Fibroblast of lung (primary cell): Measurements from ENCODE around the gene FAAP100.

Source experiments
- EZH2 ChIP-seq: IDR thresholded peaks from 2 replicates; pipeline ENCODE4 v1.5.1; 2012; ENCODE audit warnings: low read length, control low read depth, mild to moderate bottlenecking; ENCODE audit errors: missing control alignments
- TF ChIP-seq, protein P1 (sequence below), 2 donors: IDR thresholded peaks in 1 of 2; conservative IDR thresholded peaks in 1 of 2; 1 replicate in 1 of 2; 2 replicates in 1 of 2; pipeline ENCODE4 v1.5.1; 2011 to 2012; ENCODE audit warnings: low read length in 2 of 2, control low read depth in 1 of 2, inconsistent platforms in 1 of 2, low read depth in 1 of 2, mild to moderate bottlenecking in 1 of 2

DNA sequence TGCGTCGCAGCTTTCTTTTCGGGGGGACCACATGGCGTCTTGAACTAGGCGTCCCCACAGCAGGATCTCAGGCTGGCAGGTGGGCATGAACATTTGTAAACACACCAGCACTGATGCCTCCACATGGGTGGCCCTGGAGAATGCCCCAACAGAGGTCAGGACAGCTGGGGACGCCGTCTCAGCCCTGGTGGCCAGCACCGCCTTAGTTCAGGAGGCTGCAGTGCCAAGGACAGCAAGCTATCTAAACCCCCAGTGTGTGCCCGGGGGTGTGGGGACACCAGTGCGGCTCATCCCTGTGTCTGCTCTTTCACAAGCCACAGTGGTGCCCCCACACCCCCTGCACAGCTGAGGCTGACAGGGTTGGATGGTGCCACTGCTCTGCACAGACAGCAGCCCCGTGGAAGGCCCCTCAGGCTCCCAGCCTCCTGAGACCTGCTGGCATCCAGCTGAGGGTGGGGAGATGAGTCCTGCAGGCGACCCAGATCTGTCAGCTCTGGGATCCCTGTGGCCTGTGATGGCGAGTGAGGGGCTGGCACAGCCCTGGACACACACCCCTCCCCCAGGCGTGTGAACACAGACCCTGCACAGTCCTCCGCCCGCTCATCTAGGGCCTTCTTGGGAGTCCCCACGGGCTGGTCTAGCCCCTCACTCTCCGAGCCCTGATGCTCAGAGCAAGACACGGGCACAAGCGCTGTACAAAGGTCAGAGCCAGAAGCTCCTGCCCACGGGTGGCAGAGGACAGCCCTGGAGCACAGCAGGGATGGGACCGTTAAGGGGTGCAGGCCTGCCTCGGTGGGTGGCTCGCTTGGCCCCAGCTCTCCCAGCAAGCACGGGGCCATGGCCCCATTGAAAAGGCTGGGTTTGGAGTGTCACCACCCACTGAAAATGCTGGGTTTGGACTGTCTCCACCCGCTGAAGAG is 13.2 kb downstream of the FAAP100 start:
- TF ChIP-seq, protein P1, sequence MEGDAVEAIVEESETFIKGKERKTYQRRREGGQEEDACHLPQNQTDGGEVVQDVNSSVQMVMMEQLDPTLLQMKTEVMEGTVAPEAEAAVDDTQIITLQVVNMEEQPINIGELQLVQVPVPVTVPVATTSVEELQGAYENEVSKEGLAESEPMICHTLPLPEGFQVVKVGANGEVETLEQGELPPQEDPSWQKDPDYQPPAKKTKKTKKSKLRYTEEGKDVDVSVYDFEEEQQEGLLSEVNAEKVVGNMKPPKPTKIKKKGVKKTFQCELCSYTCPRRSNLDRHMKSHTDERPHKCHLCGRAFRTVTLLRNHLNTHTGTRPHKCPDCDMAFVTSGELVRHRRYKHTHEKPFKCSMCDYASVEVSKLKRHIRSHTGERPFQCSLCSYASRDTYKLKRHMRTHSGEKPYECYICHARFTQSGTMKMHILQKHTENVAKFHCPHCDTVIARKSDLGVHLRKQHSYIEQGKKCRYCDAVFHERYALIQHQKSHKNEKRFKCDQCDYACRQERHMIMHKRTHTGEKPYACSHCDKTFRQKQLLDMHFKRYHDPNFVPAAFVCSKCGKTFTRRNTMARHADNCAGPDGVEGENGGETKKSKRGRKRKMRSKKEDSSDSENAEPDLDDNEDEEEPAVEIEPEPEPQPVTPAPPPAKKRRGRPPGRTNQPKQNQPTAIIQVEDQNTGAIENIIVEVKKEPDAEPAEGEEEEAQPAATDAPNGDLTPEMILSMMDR (conservative IDR thresholded peaks at IDR 0.05 in 1 of 2, IDR thresholded peaks at IDR 0.05 in 1 of 2; ENCODE audit: low read depth in 1 of 2, low read length in 2 of 2): no peak
- no peak for TF ChIP-seq EZH2
